Measurements from ENCODE around the gene PDE4D.

DNA sequence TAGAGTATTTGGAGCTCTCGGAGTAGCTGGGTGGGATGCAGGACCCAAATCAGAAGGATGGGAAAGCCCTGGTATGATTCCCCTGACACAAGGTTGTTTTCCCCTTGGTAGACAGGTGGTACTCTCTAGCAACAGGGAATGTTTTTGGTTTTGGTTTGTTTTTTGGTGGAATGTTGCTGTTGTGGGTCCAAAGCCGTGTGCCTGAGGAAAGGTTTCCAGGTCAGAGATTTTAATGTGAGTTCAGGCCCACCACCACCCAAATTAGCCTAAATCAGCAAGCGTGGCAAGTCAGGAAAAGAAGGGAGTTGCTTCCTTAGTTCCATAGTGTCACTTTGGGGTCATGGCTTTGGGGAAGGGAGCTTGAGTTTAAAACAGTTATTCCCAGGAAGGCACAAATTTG lies 925.2 kb downstream of the PDE4D start:
- TF ChIP-seq EZH2phosphoT487 (IDR thresholded peaks at IDR 0.05; ENCODE audit: borderline replicate concordance, low read length) = no peak
- TF ChIP-seq, protein P1, sequence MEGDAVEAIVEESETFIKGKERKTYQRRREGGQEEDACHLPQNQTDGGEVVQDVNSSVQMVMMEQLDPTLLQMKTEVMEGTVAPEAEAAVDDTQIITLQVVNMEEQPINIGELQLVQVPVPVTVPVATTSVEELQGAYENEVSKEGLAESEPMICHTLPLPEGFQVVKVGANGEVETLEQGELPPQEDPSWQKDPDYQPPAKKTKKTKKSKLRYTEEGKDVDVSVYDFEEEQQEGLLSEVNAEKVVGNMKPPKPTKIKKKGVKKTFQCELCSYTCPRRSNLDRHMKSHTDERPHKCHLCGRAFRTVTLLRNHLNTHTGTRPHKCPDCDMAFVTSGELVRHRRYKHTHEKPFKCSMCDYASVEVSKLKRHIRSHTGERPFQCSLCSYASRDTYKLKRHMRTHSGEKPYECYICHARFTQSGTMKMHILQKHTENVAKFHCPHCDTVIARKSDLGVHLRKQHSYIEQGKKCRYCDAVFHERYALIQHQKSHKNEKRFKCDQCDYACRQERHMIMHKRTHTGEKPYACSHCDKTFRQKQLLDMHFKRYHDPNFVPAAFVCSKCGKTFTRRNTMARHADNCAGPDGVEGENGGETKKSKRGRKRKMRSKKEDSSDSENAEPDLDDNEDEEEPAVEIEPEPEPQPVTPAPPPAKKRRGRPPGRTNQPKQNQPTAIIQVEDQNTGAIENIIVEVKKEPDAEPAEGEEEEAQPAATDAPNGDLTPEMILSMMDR (conservative IDR thresholded peaks at IDR 0.05; ENCODE audit: low read depth, low read length) = no peak
